Adrenal gland (tissue), 12 donors: ENCODE data around the gene HMCES. TPM values are rescaled to one million over a fixed set of nuclear protein-coding genes. Genes with fewer than 3 reads are reported as not detected.

Experiments used
- DNase-seq, 7 donors: peaks; one replicate each; pipeline ENCODE4 v3.0.0-alpha.2; 2019 to 2020
- H3K27ac ChIP-seq, 5 donors: fragments of 200-600 bp; sonication (generic) in 4 of 5; 1 replicate in 3 of 5; 2 replicates in 2 of 5; pipeline versions ENCODE4 v1.5.1 to v1.8.0; 2016 to 2020; ENCODE audit warnings: mild to moderate bottlenecking in 1 of 5
- H3K27me3 ChIP-seq: fragments of 200-600 bp; 2 replicates; pipeline ENCODE4 v1.8.0; 2021
- H3K36me3 ChIP-seq, 2 donors: fragments of 200-600 bp; replicated peaks in 1 of 2; 1 replicate in 1 of 2; 2 replicates in 1 of 2; pipeline versions ENCODE4 v1.5.1 to v1.8.0; 2018 to 2022
- H3K4me1 ChIP-seq, 2 donors: fragments of 200-600 bp; replicated peaks in 1 of 2; 1 replicate in 1 of 2; 2 replicates in 1 of 2; pipeline versions ENCODE4 v1.5.1 to v1.8.0; 2018 to 2021
- H3K4me3 ChIP-seq, 4 donors: fragments of 200-600 bp; sonication (generic) in 3 of 4; one replicate each; pipeline ENCODE4 v1.5.1; 2016 to 2018
- H3K9me3 ChIP-seq, 3 donors: fragments of 200-600 bp; sonication (generic) in 1 of 3; replicated peaks in 1 of 3; 1 replicate in 2 of 3; 2 replicates in 1 of 3; pipeline versions ENCODE4 v1.5.1 to v1.8.0; 2016 to 2021
- POLR2A ChIP-seq, 2 donors: fragments of 450-650 bp; IDR thresholded peaks; one replicate each; pipeline ENCODE4 v1.6.1; 2017; ENCODE audit warnings: antibody characterized with exemption in 2 of 2, mild to moderate bottlenecking in 2 of 2, moderate library complexity in 1 of 2
- whole genome bisulfite sequencing, 4 donors: extraction: QIAGEN DNeasy Blood & Tissue Kit in 2 of 4; methylation state at CpG; one replicate each; pipeline versions ENCODE4 v1.1.5 to v1.1.7; 2013 to 2017; 5-methylcytosine and 5-hydroxymethylcytosine counted together
- intact Hi-C, 2 donors: fragments of 100-400 bp; cut with DNase I; formaldehyde crosslinking; loops; one replicate each; pipeline versions ENCODE4 v1.14.1 to v1.15.0; 2022 to 2023
- polyA plus RNA-seq, 3 donors: library from polyadenylated mRNA; stranded (reverse); fragments of 200-250 nt in 2 of 3; fragments of 350-450 nt in 1 of 3; fragmentation: Illumina TruSeq in 1 of 3; extraction: RNeasy Lipid Tissue Mini Kit (QIAGEN cat#74804) in 1 of 3; gene quantifications; one replicate each; pipeline ENCODE4 v1.2.3, GENCODE V29; 2013 to 2014
- total RNA-seq, 9 donors: library from RNA; depleted of rRNA in 4 of 9; stranded (reverse); fragments of >200 nt in 4 of 9; fragments of 120-200 nt in 1 of 9; fragmentation: NEBNext Ultra II Directional in 1 of 9; extraction: Animal tissue kit (Norgen Biotek cat#: 25700) in 1 of 9; gene quantifications; one replicate each; pipeline versions ENCODE4 v1.1.0 to v1.2.4, GENCODE V29; 2013 to 2023
- TF ChIP-seq, protein P1 (sequence below), 6 experiments: fragments of 450-650 bp in 4 of 6; fragments of 200-600 bp in 2 of 6; sonication (generic) in 1 of 6; IDR thresholded peaks; 1 replicate in 5 of 6; 2 replicates in 1 of 6; pipeline versions ENCODE4 v1.5.1 to v1.8.0; 2016 to 2021; ENCODE audit warnings: antibody characterized with exemption in 6 of 6, mild to moderate bottlenecking in 2 of 6, moderate library complexity in 1 of 6
- donor health status: healthy with polysubstance abuse.
- donor health status: Bipolar disorder and iron deficiency.
- donor health status: DM: yes; HTN: yes; CAD: no.
- donor health status: DM: no; HTN: no; CAD: no.
- donor health status: DM: no; HTN: no; CAD: no.
- donor health status: DM: yes; HTN: yes; CAD: no.

HMCES gene
- total and polyA plus RNA-seq, 12 donors, result 16.0 to 39.7 (median 23.7) TPM

DNA sequence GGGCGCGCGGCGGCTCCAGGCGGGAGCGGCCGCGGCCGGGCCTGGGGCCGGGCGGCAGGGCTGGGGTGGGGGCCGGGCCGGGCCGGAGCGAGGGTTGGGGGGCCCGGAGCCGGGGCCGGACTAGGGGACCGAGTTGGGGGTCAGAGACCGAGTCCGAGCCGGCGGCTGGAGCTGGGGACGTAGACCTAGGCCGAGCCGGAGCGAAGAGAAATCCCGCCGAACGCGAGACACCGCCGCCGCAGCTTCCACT is 37.3 kb downstream of the HMCES start:
- no peaks in the 10 kb centered on the region for H3K9me3 ChIP-seq
- no peaks in the 10 kb centered on the region for H3K27me3 ChIP-seq
- H3K36me3 ChIP-seq, result no peaks in the 10 kb centered on the region
- 1% methylated on average over 30 to 34 of the region's 34 CpGs; no CpG with 5 or more reads in 2 of the 4 donors for WGBS, 4 donors
- TF ChIP-seq, protein P1, sequence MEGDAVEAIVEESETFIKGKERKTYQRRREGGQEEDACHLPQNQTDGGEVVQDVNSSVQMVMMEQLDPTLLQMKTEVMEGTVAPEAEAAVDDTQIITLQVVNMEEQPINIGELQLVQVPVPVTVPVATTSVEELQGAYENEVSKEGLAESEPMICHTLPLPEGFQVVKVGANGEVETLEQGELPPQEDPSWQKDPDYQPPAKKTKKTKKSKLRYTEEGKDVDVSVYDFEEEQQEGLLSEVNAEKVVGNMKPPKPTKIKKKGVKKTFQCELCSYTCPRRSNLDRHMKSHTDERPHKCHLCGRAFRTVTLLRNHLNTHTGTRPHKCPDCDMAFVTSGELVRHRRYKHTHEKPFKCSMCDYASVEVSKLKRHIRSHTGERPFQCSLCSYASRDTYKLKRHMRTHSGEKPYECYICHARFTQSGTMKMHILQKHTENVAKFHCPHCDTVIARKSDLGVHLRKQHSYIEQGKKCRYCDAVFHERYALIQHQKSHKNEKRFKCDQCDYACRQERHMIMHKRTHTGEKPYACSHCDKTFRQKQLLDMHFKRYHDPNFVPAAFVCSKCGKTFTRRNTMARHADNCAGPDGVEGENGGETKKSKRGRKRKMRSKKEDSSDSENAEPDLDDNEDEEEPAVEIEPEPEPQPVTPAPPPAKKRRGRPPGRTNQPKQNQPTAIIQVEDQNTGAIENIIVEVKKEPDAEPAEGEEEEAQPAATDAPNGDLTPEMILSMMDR (IDR thresholded peaks at IDR 0.05), result no peak
- TF ChIP-seq POLR2A (IDR thresholded peaks at IDR 0.05), result no peak
- peak overlapping the region in 3 of 5 donors; percentile 79 to 87 (median 82) for H3K27ac ChIP-seq
- intact Hi-C loops, result loop anchor here in 1 of 2 donors (2.0 kb wide), 1 partner anchor 35 kb away; no protein-coding TSS in a partner anchor
- peak overlapping the region in 3 of 4 donors; percentile 46 to 90 (median 74) for H3K4me3 ChIP-seq
- peaks cover 9 to 17% of the 10 kb centered on the region in 2 donors for H3K4me1 ChIP-seq
- no peak for DNase-seq

DNA sequence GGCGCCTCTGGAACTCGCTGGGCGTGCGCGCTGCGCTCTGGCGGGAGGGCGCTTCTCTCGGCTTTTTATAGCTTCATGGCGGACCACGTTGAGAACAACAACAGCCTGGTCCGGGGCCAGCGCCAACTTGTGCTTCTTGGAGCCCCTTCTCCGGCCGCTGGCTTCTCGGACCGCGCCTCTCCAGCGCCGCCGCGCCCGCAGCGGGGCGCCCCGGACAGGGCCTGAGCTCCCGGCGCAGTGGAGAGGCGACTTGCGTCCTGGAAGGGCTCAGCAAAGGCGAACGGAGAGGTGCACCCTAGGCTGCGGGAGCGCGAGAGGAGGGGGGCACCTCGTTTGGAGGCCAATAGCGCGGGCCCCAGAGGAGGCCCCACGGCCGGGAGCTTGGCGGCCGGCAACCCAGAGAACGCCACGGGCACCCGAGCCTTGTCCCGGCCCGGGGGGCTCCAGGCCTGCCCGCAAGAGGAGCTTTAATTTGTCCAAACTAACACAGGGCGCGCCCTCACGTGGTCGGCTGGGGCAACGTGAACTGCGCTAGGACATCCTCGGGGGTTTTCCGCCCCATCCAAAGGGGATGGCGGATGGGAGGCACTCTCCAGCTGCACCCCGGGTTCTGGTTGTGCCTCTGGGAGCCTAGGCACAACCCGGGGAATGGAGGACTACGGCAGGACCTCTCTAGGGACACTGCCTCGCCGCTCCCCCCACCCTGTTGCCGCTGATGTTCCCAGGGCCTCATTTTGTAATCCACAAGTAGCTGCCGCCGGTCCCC is 37.8 kb downstream of the HMCES start:
- intact Hi-C loops, result no loop called here
- Histone ChIP-seq H3K4me3 (peak overlapping the region in 3 of 4 donors; percentile 46 to 90 (median 74)), H3K27me3 (no peaks in the 10 kb centered on the region), H3K9me3 (no peaks in the 10 kb centered on the region), H3K27ac (peak overlapping the region in 4 of 5 donors; percentile 70 to 87 (median 80)), H3K36me3 (no peaks in the 10 kb centered on the region), H3K4me1 (peaks cover 9 to 17% of the 10 kb centered on the region in 2 donors)
- peak; percentile 77 to 94 (median 87) for DNase-seq
- 0 to 1% (median 0%) methylated on average over 5 to 65 of the region's 65 CpGs for WGBS, 4 donors
- TF ChIP-seq, protein P1 (IDR thresholded peaks at IDR 0.05), result peak; percentile 15 to 36 (median 26)
- TF ChIP-seq POLR2A (IDR thresholded peaks at IDR 0.05), result peak; percentile 93 to 98

DNA sequence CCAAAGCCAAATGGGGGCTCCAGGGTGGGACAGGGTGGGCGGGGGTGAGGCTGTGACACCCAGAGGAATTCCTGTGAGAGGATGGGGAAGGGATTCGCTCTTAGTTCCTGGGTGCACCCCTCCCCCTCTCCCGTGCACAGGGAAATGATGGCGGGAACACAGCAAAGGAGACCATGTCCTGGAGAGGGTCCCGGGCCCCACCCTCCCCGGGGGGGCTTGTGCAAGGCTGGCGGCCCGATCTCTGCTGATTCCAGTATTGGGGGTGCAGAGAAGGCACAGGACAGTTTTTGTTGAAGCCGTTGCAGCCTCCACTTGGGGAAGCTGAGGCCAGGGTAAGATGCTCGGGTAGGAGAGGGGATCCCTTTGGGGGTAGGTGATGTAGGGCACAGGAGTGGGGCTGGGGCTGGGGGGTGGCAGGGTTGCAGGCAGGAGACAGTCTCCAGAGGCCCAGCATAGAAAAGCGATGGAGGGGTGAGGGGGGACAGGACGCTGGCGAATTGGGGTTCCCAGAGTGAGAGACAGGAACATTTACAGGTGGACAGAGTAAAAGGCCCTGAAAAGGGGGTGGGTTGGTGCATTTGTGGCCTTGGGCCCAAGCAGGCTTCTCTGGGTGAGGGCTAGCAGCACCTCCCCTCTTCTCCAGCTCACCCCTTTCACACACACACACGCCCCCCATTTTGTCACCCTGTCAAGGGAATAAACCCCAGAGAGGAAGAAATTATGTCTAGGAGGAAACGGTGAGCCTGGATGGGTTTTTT is 38.5 kb downstream of the HMCES start:
- Histone ChIP-seq H3K36me3 (no peaks in the 10 kb centered on the region), H3K4me1 (peaks cover 9 to 17% of the 10 kb centered on the region in 2 donors), H3K27me3 (no peaks in the 10 kb centered on the region), H3K27ac (peak overlapping the region in 3 of 5 donors; percentile 79 to 87 (median 82)), H3K9me3 (no peaks in the 10 kb centered on the region), H3K4me3 (peak overlapping the region in 2 of 4 donors; percentile 74 to 90)
- no peak for TF ChIP-seq POLR2A (IDR thresholded peaks at IDR 0.05)
- TF ChIP-seq, protein P1 (IDR thresholded peaks at IDR 0.05), result no peak
- intact Hi-C loops, result no loop called here
- 35 to 48% (median 38%) methylated on average over 11 to 15 of the region's 15 CpGs for whole genome bisulfite sequencing, 4 donors
- peak in 2 of 7 donors; percentile 18 to 47 for DNase-seq

DNA sequence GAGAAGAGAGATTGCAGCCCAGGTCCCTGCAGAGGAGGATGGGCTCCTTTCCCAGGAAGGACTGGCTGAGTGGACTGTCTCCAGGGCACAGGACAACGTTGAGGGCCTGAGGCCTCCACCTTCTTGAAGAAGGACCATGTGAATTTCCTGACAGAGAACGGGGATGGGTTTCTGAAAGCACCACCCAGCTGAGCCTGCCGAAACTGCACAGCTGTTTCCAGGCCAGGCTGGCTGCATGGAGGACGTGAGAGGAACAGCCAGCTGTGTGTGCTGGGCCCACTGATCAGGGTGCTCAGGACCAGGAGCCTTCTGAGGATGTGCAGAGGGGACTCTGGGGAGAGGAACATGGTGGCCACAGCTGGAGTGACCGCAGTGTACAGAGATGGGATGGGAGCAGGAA is 39.2 kb downstream of the HMCES start:
- WGBS, 4 donors, result 61 to 80% (median 72%) methylated on average over 2 to 5 of the region's 5 CpGs
- no peak overlapping the region for H3K27ac ChIP-seq
- H3K4me3 ChIP-seq, result no peak overlapping the region
- intact Hi-C loops, result no loop called here
- H3K36me3 ChIP-seq, result no peaks in the 10 kb centered on the region
- peak in 1 of 7 donors; percentile 10 for DNase-seq
- peaks cover 9 to 17% of the 10 kb centered on the region in 2 donors for H3K4me1 ChIP-seq
- H3K27me3 ChIP-seq, result no peaks in the 10 kb centered on the region
- no peaks in the 10 kb centered on the region for H3K9me3 ChIP-seq
- TF ChIP-seq, protein P1 (IDR thresholded peaks at IDR 0.05), result no peak
- no peak for TF ChIP-seq POLR2A (IDR thresholded peaks at IDR 0.05)
